Upper lobe of left lung (tissue), 6 donors: ENCODE data around the gene NPPC. TPM values are rescaled to one million over a fixed set of nuclear protein-coding genes. Genes with fewer than 3 reads are reported as not detected.

Experiments
- ATAC-seq, 2 donors: fragments of 200-7000 bp; cut with Tn5 transposase; one replicate each; pipeline ENCODE4 v1.9.1; 2022; ENCODE audit warnings: mild to moderate bottlenecking in 2 of 2, moderate library complexity in 2 of 2; ENCODE audit not compliant: low FRiP score in 2 of 2
- DNase-seq, 2 donors: peaks; one replicate each; pipeline ENCODE4 v3.0.0-alpha.2; 2019 to 2020
- H3K27ac ChIP-seq, 4 donors: fragments of 200-600 bp; sonication (generic); one replicate each; pipeline ENCODE4 v1.5.1; 2016 to 2019
- H3K27me3 ChIP-seq, 4 donors: fragments of 200-600 bp; sonication (generic); one replicate each; pipeline ENCODE4 v1.5.1; 2017 to 2019
- H3K36me3 ChIP-seq, 4 donors: fragments of 200-600 bp; sonication (generic); one replicate each; pipeline ENCODE4 v1.5.1; 2016 to 2019
- H3K4me1 ChIP-seq, 4 donors: fragments of 200-600 bp; sonication (generic); one replicate each; pipeline ENCODE4 v1.5.1; 2018 to 2019
- H3K4me3 ChIP-seq, 4 donors: fragments of 200-600 bp; sonication (generic); one replicate each; pipeline ENCODE4 v1.5.1; 2017 to 2019; ENCODE audit warnings: mild to moderate bottlenecking in 2 of 4, moderate library complexity in 1 of 4
- H3K9me3 ChIP-seq, 4 donors: fragments of 200-600 bp; sonication (generic); one replicate each; pipeline ENCODE4 v1.5.1; 2018 to 2019
- CTCF ChIP-seq, 6 experiments: fragments of 450-650 bp in 4 of 6; fragments of 200-600 bp in 2 of 6; sonication (generic) in 2 of 6; IDR thresholded peaks; one replicate each; pipeline ENCODE4 v1.5.1; 2016 to 2019; ENCODE audit warnings: antibody characterized with exemption in 6 of 6
- EP300 ChIP-seq, 4 donors: sonication (generic); formaldehyde crosslinking; IDR thresholded peaks; one replicate each; pipeline ENCODE4 v1.5.1; 2017; ENCODE audit warnings: antibody characterized with exemption in 4 of 4, control low read depth in 2 of 4
- POLR2A ChIP-seq, 4 donors: fragments of 450-650 bp; IDR thresholded peaks; one replicate each; pipeline ENCODE4 v1.5.1; 2016 to 2017; ENCODE audit warnings: antibody characterized with exemption in 4 of 4, mild to moderate bottlenecking in 2 of 4
- POLR2AphosphoS5 ChIP-seq, 2 donors: sonication (generic); formaldehyde crosslinking; IDR thresholded peaks; one replicate each; pipeline ENCODE4 v1.5.1; 2017; ENCODE audit warnings: antibody characterized with exemption in 2 of 2
- WGBS, 2 donors: methylation state at CpG; one replicate each; pipeline ENCODE4 v1.1.5; 2017 to 2018; 5-methylcytosine and 5-hydroxymethylcytosine counted together
- total RNA-seq, 6 donors: library from RNA; depleted of rRNA in 4 of 6; stranded (reverse); fragments of >200 nt in 4 of 6; gene quantifications; one replicate each; pipeline versions ENCODE4 v1.1.0 to v1.2.1, GENCODE V29; 2016 to 2021
- donor health status: DM: no; HTN: no; CAD: no; lungs with moderate emphysema.
- donor health status: DM: no; HTN: yes; CAD: no; lungs with severe emphysema.

Gene NPPC
- total RNA-seq = not detected

- Histone ChIP-seq H3K4me1 (peaks cover 19 to 25% (median 24%) of the 10 kb centered on the region in 4 donors), H3K9me3 (no peaks in the 10 kb centered on the region), H3K27ac (no peak within 1 kb of the TSS), H3K27me3 (peaks cover 2 to 31% (median 13%) of the 10 kb centered on the region in 4 donors), H3K4me3 (peak within 1 kb of the TSS in 3 of 4 donors; percentile 29 to 52 (median 39)), H3K36me3 (no peaks in the 10 kb centered on the region)
- WGBS, 2 donors = 0% methylated on average over 8 to 9 of the region's 54 CpGs
- peak in 1 of 2 donors; percentile 45 for ATAC-seq
- DNase-seq = peak in 1 of 2 donors; percentile 87
- TF ChIP-seq EP300 (IDR thresholded peaks at IDR 0.05) (no peak), POLR2AphosphoS5 (IDR thresholded peaks at IDR 0.05) (no peak), POLR2A (IDR thresholded peaks at IDR 0.05) (no peak), CTCF (IDR thresholded peaks at IDR 0.05) (peak in 4 of 6 experiments; percentile 7 to 40 (median 34))
These were observed at the start of gene NPPC for GRCh38 chr2:231926180-231926741. Gene NPPC, minus strand, starts transcription at chr2:231926396. Its CDS starts 147 bp downstream, at chr2:231926249.

DNA sequence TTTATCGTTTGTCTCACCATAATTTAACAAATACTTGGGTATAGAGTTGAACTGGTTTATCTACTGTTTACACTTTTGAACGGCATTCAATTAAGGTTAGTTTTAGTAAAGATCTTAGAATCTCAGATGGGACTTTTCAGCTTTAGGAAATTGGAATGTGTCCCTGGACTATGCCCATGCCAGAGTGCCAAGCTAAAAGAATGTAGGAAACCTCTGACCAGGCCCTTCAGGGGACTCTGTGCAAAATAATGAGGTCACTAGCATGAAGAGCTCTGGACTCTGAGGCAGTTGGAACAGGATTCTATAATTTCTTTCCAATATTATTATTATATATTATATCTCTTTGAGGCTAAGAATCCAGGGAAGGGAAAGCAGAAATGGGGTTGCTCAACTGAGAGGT, 48.8 kb upstream of the NPPC start:
- H3K4me1 ChIP-seq = no peaks in the 10 kb centered on the region
- 81 to 83% methylated on average over 2 of the region's 2 CpGs for WGBS, 2 donors

GRCh38 chr2:231970461-231970860, 44.3 kb upstream of the NPPC start:
- H3K9me3 ChIP-seq = no peaks in the 10 kb centered on the region
- no peak overlapping the region for H3K4me3 ChIP-seq
- WGBS, 2 donors = 94 to 96% methylated on average over 3 of the region's 3 CpGs
- ATAC-seq = no peak
- no peak for TF ChIP-seq EP300 (IDR thresholded peaks at IDR 0.05)
- no peak for TF ChIP-seq POLR2A (IDR thresholded peaks at IDR 0.05)
- no peak for TF ChIP-seq POLR2AphosphoS5 (IDR thresholded peaks at IDR 0.05)
- TF ChIP-seq CTCF (IDR thresholded peaks at IDR 0.05) = no peak
- H3K4me1 ChIP-seq = no peaks in the 10 kb centered on the region
- no peaks in the 10 kb centered on the region for H3K27me3 ChIP-seq
- H3K36me3 ChIP-seq = no peaks in the 10 kb centered on the region
- no peak for DNase-seq
- no peak overlapping the region for H3K27ac ChIP-seq

More for the DNA sequence above, 48.8 kb upstream of the NPPC start:
- no peak for TF ChIP-seq EP300 (IDR thresholded peaks at IDR 0.05)
- no peak for TF ChIP-seq CTCF (IDR thresholded peaks at IDR 0.05)
- no peak for TF ChIP-seq POLR2AphosphoS5 (IDR thresholded peaks at IDR 0.05)
- TF ChIP-seq POLR2A (IDR thresholded peaks at IDR 0.05) = no peak
- ATAC-seq (no peak), DNase-seq (no peak)
- no peaks in the 10 kb centered on the region for H3K9me3 ChIP-seq
- no peak overlapping the region for H3K27ac ChIP-seq
- no peaks in the 10 kb centered on the region for H3K27me3 ChIP-seq
- no peaks in the 10 kb centered on the region for H3K36me3 ChIP-seq
- no peak overlapping the region for H3K4me3 ChIP-seq

- H3K4me1 ChIP-seq = peaks cover 0 to 8% (median 3%) of the 10 kb centered on the region in 4 donors
- H3K36me3 ChIP-seq = no peaks in the 10 kb centered on the region
- 81 to 85% methylated on average over 6 of the region's 6 CpGs for WGBS, 2 donors
- H3K4me3 ChIP-seq = no peak overlapping the region
- no peaks in the 10 kb centered on the region for H3K27me3 ChIP-seq
- ATAC-seq (no peak), DNase-seq (no peak)
- no peaks in the 10 kb centered on the region for H3K9me3 ChIP-seq
- TF ChIP-seq CTCF (IDR thresholded peaks at IDR 0.05) = no peak
- no peak for TF ChIP-seq EP300 (IDR thresholded peaks at IDR 0.05)
- TF ChIP-seq POLR2AphosphoS5 (IDR thresholded peaks at IDR 0.05) = no peak
- no peak for TF ChIP-seq POLR2A (IDR thresholded peaks at IDR 0.05)
- no peak overlapping the region for H3K27ac ChIP-seq
These were observed 42.6 kb upstream of the NPPC start for GRCh38 chr2:231968820-231969219.

- no peaks in the 10 kb centered on the region for H3K27me3 ChIP-seq
- TF ChIP-seq CTCF (IDR thresholded peaks at IDR 0.05) = no peak
- TF ChIP-seq POLR2AphosphoS5 (IDR thresholded peaks at IDR 0.05) = no peak
- TF ChIP-seq EP300 (IDR thresholded peaks at IDR 0.05) = no peak
- no peak for TF ChIP-seq POLR2A (IDR thresholded peaks at IDR 0.05)
- H3K36me3 ChIP-seq = no peaks in the 10 kb centered on the region
- H3K27ac ChIP-seq = no peak overlapping the region
- H3K4me1 ChIP-seq = peaks cover 9 to 25% (median 11%) of the 10 kb centered on the region in 4 donors
- H3K4me3 ChIP-seq = no peak overlapping the region
- no peaks in the 10 kb centered on the region for H3K9me3 ChIP-seq
- ATAC-seq (no peak), DNase-seq (no peak)
- 57 to 61% methylated on average over 4 of the region's 4 CpGs for WGBS, 2 donors
These were observed 40.7 kb upstream of the NPPC start for GRCh38 chr2:231966886-231967285.
